ENCODE data around the gene PLOD2. TPM values are rescaled to one million over a fixed set of nuclear protein-coding genes. Genes with fewer than 3 reads are reported as not detected.

PLOD2 gene
- polyA plus RNA-seq, 1 experiment = 33.2 TPM

DNA sequence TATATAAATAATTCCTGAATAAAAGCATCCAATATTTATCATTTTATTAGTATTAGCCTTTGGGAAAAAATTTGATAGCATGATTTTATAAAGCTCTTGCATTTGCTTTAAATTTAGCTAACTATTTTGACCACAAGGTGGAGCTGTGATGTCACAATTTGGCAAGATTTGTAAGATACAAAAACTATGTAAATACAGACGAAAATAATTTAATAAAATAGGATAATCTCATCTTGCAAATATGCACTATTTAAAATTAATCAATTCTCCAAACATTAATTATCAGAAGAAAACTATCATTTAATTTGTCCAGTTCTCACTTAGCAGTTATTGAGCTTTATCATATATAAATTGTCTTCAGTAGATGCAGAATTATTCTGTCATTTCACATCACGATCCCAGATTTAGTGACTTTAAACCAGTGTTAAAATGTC is 95.4 kb downstream of the PLOD2 start:
- peak; percentile 9 for DNase-seq (ENCODE audit: low read depth)
- TF ChIP-seq, protein P1, sequence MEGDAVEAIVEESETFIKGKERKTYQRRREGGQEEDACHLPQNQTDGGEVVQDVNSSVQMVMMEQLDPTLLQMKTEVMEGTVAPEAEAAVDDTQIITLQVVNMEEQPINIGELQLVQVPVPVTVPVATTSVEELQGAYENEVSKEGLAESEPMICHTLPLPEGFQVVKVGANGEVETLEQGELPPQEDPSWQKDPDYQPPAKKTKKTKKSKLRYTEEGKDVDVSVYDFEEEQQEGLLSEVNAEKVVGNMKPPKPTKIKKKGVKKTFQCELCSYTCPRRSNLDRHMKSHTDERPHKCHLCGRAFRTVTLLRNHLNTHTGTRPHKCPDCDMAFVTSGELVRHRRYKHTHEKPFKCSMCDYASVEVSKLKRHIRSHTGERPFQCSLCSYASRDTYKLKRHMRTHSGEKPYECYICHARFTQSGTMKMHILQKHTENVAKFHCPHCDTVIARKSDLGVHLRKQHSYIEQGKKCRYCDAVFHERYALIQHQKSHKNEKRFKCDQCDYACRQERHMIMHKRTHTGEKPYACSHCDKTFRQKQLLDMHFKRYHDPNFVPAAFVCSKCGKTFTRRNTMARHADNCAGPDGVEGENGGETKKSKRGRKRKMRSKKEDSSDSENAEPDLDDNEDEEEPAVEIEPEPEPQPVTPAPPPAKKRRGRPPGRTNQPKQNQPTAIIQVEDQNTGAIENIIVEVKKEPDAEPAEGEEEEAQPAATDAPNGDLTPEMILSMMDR (IDR thresholded peaks at IDR 0.05; ENCODE audit: insufficient read depth, low read depth, low read length) = peak; percentile 55
- H3K36me3 ChIP-seq (ENCODE audit: control insufficient read depth, insufficient read depth, low read length) = peaks cover 3% of the 10 kb centered on the region; the same call in 1 of the 2 replicates
- no peak overlapping the region for H3K4me3 ChIP-seq (ENCODE audit: low read depth, low read length)
- no peaks in the 10 kb centered on the region for H3K27me3 ChIP-seq (ENCODE audit: control insufficient read depth, insufficient read depth, low read length)
- POLR2A ChIA-PET = interaction anchor here (0.6 kb wide), 1 partner anchor 95 kb away, joined by 4 read pairs; the partner anchor contains the start of gene PLOD2
- CTCF ChIA-PET = interaction anchor here (0.8 to 2.7 kb wide), 17 partner anchors 13 to 289 kb away, joined by 3 to 33 read pairs (median 5); partner anchors contain the start of gene PLOD2

DNA sequence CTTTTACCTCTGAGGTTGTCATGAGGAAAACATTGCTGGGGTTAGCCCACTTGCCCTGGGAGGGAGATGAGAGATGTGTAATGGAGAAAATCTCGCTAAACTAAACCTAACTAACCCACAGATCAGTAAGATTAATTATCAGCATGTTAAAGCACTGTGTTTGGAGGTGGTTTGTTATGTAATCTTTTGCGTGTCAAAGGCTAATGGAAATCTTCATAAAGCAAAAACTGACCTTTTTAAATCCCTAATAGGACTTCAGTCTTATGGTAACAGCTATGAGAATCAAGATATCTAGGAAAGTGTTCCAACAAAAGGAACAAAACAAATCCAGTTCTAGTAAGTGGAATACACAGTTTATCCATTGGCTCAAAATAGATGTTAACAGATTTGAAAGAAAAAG is 102.7 kb downstream of the PLOD2 start:
- no peak overlapping the region for H3K4me3 ChIP-seq (ENCODE audit: low read depth, low read length)
- H3K27me3 ChIP-seq (ENCODE audit: control insufficient read depth, insufficient read depth, low read length) = no peaks in the 10 kb centered on the region
- TF ChIP-seq, protein P1 (IDR thresholded peaks at IDR 0.05; ENCODE audit: insufficient read depth, low read depth, low read length) = no peak
- CTCF ChIA-PET = interaction anchor here (3.4 kb wide), 1 partner anchor 131 kb away, joined by 17 read pairs; no protein-coding TSS in a partner anchor
- POLR2A ChIA-PET = no interaction called here
- no peaks in the 10 kb centered on the region for H3K36me3 ChIP-seq (ENCODE audit: control insufficient read depth, insufficient read depth, low read length)
- no peak for DNase-seq (ENCODE audit: low read depth)

DNA sequence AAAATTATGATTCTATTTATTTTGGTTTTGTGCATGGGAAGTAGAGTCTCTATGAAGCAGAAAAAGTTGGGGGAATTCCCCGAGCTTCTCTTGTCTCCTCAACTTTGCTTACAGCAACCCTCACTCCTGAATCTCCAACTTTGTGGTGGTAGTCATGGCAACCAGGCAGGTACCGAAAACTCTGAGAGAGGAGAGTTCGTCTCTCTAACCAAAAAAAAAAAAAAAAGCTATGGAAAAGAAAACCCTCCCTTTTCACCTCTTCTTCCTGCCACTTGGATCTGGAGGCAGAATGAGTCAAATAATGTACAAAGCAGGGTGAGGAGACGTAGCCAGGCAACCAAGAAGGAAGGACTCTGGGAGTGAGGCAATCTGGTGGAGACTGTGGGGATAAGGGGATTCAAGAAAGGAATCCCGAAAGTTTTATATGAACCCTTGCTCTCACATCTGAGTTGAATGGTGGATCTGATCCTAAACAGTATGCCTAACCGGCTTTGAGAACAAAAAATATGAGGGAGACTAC is 108.1 kb downstream of the PLOD2 start:
- Histone ChIP-seq H3K27me3 (ENCODE audit: control insufficient read depth, insufficient read depth, low read length) (no peaks in the 10 kb centered on the region), H3K4me3 (ENCODE audit: low read depth, low read length) (no peak overlapping the region), H3K36me3 (ENCODE audit: control insufficient read depth, insufficient read depth, low read length) (no peaks in the 10 kb centered on the region)
- no peak for DNase-seq (ENCODE audit: low read depth)
- ChIA-PET CTCF (interaction anchor here (1.6 kb wide), 1 partner anchor 12 kb away, joined by 3 read pairs; no protein-coding TSS in a partner anchor), POLR2A (no interaction called here)
- TF ChIP-seq, protein P1 (IDR thresholded peaks at IDR 0.05; ENCODE audit: insufficient read depth, low read depth, low read length) = no peak

DNA sequence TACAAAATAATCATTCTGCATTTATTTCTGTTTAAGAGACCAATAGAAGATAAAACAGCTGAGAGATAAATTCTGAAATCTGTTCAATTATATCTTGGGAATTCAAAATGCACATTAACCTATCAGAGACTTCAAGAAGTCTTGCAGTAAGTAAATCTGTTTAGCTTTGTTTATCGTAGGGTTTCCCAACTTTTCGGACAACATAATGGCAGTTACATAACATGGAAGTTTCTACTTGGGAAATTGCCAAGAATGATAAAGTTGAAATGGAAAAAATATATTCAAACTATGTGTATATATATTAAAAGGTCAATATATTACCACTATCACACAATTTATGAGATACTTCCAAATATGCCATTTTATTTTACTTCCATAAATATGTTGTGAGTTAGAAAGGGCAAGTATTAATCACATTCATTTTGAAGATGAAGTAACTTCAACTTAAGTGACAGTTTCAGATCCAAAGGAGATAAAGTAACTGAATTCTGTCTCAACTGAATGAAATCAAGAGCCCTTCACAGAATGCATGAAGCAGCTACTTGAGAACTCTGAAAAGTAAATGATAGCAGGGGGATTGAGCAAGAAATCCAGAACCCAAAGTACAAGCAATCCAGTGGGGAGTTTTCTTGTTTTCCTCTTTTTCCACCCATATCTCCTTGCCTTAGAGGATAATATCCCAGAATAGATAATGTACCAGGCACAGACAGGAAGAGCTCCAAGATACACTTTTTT is 108.8 kb downstream of the PLOD2 start:
- H3K36me3 ChIP-seq (ENCODE audit: control insufficient read depth, insufficient read depth, low read length) = no peaks in the 10 kb centered on the region
- no peaks in the 10 kb centered on the region for H3K27me3 ChIP-seq (ENCODE audit: control insufficient read depth, insufficient read depth, low read length)
- H3K4me3 ChIP-seq (ENCODE audit: low read depth, low read length) = no peak overlapping the region
- TF ChIP-seq, protein P1 (IDR thresholded peaks at IDR 0.05; ENCODE audit: insufficient read depth, low read depth, low read length) = no peak
- CTCF ChIA-PET = interaction anchor here (0.7 to 1.6 kb wide), 2 partner anchors 13 to 43 kb away, joined by 3 read pairs; no protein-coding TSS in a partner anchor
- POLR2A ChIA-PET = no interaction called here
- no peak for DNase-seq (ENCODE audit: low read depth)

DNA sequence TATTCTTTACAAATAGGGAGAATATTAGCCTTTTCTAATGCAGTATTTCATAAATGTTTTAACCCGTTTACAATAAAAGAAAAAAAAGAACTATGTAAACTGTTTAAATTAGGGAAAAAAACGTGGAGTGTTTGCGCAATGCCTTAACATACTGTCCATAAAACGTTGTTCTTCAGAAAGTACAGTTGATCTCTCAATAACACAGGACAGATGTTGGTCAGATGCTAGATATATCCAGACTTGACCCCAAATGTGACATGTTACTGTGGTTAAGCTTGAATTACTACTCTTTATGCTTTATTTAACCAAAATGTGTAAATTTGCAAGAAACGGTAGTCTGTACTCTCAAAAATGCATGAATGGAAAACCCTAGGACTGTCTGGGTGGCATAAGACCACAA is 110.3 kb downstream of the PLOD2 start:
- Histone ChIP-seq H3K36me3 (ENCODE audit: control insufficient read depth, insufficient read depth, low read length) (no peaks in the 10 kb centered on the region), H3K27me3 (ENCODE audit: control insufficient read depth, insufficient read depth, low read length) (no peaks in the 10 kb centered on the region), H3K4me3 (ENCODE audit: low read depth, low read length) (no peak overlapping the region)
- CTCF ChIA-PET = no interaction called here
- DNase-seq (ENCODE audit: low read depth) = no peak
- POLR2A ChIA-PET = no interaction called here
- TF ChIP-seq, protein P1 (IDR thresholded peaks at IDR 0.05; ENCODE audit: insufficient read depth, low read depth, low read length) = no peak
